Activated CD4-positive, alpha-beta memory T cell treated with anti-CD3 and anti-CD28 coated beads, Interleukin-2, amount 10 ng/mL, durations not matched to agents 7 days and 5 days (primary cell): ENCODE results near the gene SMIM43. TPM values are rescaled to one million over a fixed set of nuclear protein-coding genes. Genes with fewer than 3 reads are reported as not detected.
A peak's percentile ranks its signal among the peaks of the same experiment; 100 is the strongest.

Source experiments
- CTCF ChIA-PET: fragments of 350-600 bp; sonication (Branson Sonifier 250); formaldehyde crosslinking; loops from one replicate; lab custom pipeline; 2021; ENCODE audit warnings: antibody characterized with exemption, inconsistent platforms; lab: Charles Lee
- POLR2A ChIA-PET: fragments of 350-600 bp; sonication (Branson Sonifier 250); formaldehyde crosslinking; loops from one replicate; lab custom pipeline; 2021; ENCODE audit warnings: antibody characterized with exemption; lab: Charles Lee
- DNase-seq: peaks from one replicate; pipeline ENCODE4 v3.0.0-alpha.2; 2020
- H3K27ac Mint-ChIP-seq: one replicate; pipeline ENCODE4 v1.8.0; 2021; ENCODE audit warnings: mild to moderate bottlenecking, mixed read lengths
- H3K27me3 Mint-ChIP-seq: one replicate; pipeline ENCODE4 v1.8.0; 2021; ENCODE audit warnings: mixed read lengths
- H3K36me3 Mint-ChIP-seq: one replicate; pipeline ENCODE4 v1.8.0; 2021; ENCODE audit warnings: low read depth, mixed read lengths
- H3K4me1 Mint-ChIP-seq: one replicate; pipeline ENCODE4 v1.8.0; 2021; ENCODE audit warnings: mixed read lengths
- H3K4me3 Mint-ChIP-seq: one replicate; pipeline ENCODE4 v1.8.0; 2021; ENCODE audit warnings: mild to moderate bottlenecking, mixed read lengths
- H3K9me3 Mint-ChIP-seq: one replicate; pipeline ENCODE4 v1.8.0; 2021; ENCODE audit warnings: mixed read lengths
- total RNA-seq, 2 experiments: library from RNA; stranded (reverse); gene quantifications; one replicate each; pipeline ENCODE4 v1.2.3, GENCODE V29; 2021

Gene SMIM43
- total RNA-seq: not detected

DNA sequence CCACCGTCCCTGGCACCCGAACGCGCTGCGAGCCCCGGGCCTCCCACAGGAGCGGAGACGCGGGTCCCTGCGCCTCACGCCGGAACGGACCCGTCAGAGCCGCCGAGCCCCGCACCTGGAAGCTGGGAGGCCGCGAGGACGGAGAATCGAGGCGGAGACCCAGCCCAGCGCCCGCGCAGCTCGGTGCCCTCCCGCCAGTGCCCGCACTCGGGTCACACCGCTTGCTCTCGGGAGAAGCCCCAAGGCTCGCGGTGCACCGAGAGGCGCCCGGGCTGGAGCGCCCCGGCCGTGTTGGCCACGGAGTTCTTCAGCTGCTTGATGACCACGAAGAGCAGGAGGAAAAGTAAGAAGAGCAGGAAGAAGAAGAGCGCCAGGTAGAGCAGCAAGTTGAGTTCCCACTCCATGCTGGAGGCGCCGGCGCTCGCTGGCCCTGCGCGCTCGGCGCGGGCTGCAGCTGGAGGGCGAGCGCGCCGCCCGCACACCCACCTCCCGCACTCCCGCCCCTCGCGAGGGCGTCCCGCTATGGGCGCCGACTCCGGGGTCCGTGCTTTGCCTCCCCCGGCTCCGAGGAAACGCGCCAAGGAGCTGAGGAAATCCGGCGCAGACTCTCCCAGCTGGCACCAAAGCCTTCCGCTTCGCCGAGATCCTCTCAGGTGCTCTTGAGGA lies at the start of gene SMIM43:
Gene SMIM43, minus strand, starts transcription at position 463 of the 666 bp plus-strand sequence. Its CDS starts 59 bp downstream, at position 404.
- Mint-ChIP-seq H3K9me3 (no peaks in the 10 kb centered on the region), H3K4me3 (peak within 1 kb of the TSS; percentile 53), H3K36me3 (no peaks in the 10 kb centered on the region), H3K4me1 (peaks cover 8% of the 10 kb centered on the region), H3K27ac (no peak within 1 kb of the TSS), H3K27me3 (peaks cover 72% of the 10 kb centered on the region)
- DNase-seq: no peak
- CTCF ChIA-PET: no interaction called here
- POLR2A ChIA-PET: interaction anchor here (1.1 kb wide), 1 partner anchor 14 kb away, joined by 3 read pairs; no protein-coding TSS in a partner anchor

DNA sequence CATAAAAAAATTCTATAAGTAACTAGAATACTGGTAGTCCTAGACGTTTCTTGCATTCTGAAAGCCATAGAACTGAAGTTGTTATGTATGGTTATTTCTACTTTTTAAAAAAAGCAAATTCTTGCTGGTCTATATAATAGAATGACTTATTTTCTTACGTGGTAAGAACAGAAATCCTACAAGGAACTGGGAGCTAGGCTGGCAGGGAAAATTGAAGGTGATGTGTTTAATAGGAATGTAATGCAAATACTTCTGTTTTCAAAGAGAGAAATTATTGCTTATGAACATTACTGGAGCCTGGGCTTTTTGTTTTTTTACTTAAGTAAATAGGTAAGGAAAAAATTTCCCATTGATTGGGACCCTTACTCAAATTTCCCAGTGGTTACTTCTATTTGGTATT lies 49.8 kb upstream of the SMIM43 start:
- Mint-ChIP-seq H3K27ac (no peak overlapping the region), H3K27me3 (no peaks in the 10 kb centered on the region), H3K36me3 (peaks cover 73% of the 10 kb centered on the region), H3K4me3 (no peak overlapping the region), H3K4me1 (peaks cover 59% of the 10 kb centered on the region), H3K9me3 (no peaks in the 10 kb centered on the region)
- POLR2A ChIA-PET: interaction anchor here (1.1 to 17.3 kb wide), 3 partner anchors 10 to 13 kb away, joined by 3 to 142 read pairs (median 4); partner anchors contain the start of gene EXOSC9
- no peak for DNase-seq
- CTCF ChIA-PET: no interaction called here

- H3K36me3 Mint-ChIP-seq: peaks cover 63% of the 10 kb centered on the region
Observed at GRCh38 chr4:121811122-121811521, 46.2 kb upstream of the SMIM43 start.

GRCh38 chr4:121806411-121806810 lies 41.4 kb upstream of the SMIM43 start:
- peaks cover 62% of the 10 kb centered on the region for H3K36me3 Mint-ChIP-seq
- H3K4me1 Mint-ChIP-seq: peaks cover 46% of the 10 kb centered on the region
- DNase-seq: no peak
- no peak overlapping the region for H3K4me3 Mint-ChIP-seq
- no peaks in the 10 kb centered on the region for H3K27me3 Mint-ChIP-seq
- no peaks in the 10 kb centered on the region for H3K9me3 Mint-ChIP-seq
- ChIA-PET POLR2A (interaction anchor here (0.6 to 0.8 kb wide), 2 partner anchors 12 to 981 kb away, joined by 3 read pairs; no protein-coding TSS in a partner anchor), CTCF (interaction anchor here (0.7 to 1.1 kb wide), 2 partner anchors 13 to 16 kb away, joined by 3 read pairs; no protein-coding TSS in a partner anchor)
- H3K27ac Mint-ChIP-seq: no peak overlapping the region

More at GRCh38 chr4:121811122-121811521, 46.2 kb upstream of the SMIM43 start:
- peaks cover 39% of the 10 kb centered on the region for H3K4me1 Mint-ChIP-seq
- ChIA-PET CTCF (no interaction called here), POLR2A (interaction anchor here (1.6 to 17.3 kb wide), 4 partner anchors 8 to 58 kb away, joined by 4 to 142 read pairs (median 20); partner anchors contain the start of genes BBS7, CCNA2 and EXOSC9)
- H3K9me3 Mint-ChIP-seq: no peaks in the 10 kb centered on the region
- H3K27me3 Mint-ChIP-seq: no peaks in the 10 kb centered on the region
- peak overlapping the region; percentile 66 for H3K27ac Mint-ChIP-seq
- no peak overlapping the region for H3K4me3 Mint-ChIP-seq
- DNase-seq: no peak

DNA sequence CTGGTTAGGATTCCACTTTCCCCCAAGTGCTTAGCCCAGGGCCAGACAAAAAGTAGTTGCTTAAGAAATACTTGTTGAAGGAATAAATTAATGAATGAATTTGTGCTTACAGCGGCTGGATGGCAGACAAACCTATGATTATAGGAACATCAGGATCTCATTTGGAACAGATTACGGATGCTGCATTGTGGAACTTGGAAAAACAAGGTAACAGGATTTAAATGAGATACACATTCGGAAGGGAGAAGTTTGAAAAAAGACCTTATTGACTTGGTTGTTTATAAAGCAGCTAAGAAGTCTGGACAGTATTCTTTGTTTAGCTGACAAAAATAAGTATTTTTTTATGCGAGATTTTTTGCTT lies 36.7 kb upstream of the SMIM43 start:
- ChIA-PET CTCF (interaction anchor here (1.0 kb wide), 1 partner anchor 22 kb away, joined by 3 read pairs; no protein-coding TSS in a partner anchor), POLR2A (interaction anchor here (1.4 to 7.1 kb wide), 4 partner anchors 12 to 105 kb away, joined by 5 to 142 read pairs (median 15); partner anchors contain the start of genes ANXA5, BBS7 and CCNA2)
- H3K4me3 Mint-ChIP-seq: peak overlapping the region; percentile 84
- peaks cover 51% of the 10 kb centered on the region for H3K4me1 Mint-ChIP-seq
- H3K27ac Mint-ChIP-seq: peak overlapping the region; percentile 95
- no peaks in the 10 kb centered on the region for H3K27me3 Mint-ChIP-seq
- no peak for DNase-seq
- peaks cover 39% of the 10 kb centered on the region for H3K36me3 Mint-ChIP-seq
- H3K9me3 Mint-ChIP-seq: no peaks in the 10 kb centered on the region

DNA sequence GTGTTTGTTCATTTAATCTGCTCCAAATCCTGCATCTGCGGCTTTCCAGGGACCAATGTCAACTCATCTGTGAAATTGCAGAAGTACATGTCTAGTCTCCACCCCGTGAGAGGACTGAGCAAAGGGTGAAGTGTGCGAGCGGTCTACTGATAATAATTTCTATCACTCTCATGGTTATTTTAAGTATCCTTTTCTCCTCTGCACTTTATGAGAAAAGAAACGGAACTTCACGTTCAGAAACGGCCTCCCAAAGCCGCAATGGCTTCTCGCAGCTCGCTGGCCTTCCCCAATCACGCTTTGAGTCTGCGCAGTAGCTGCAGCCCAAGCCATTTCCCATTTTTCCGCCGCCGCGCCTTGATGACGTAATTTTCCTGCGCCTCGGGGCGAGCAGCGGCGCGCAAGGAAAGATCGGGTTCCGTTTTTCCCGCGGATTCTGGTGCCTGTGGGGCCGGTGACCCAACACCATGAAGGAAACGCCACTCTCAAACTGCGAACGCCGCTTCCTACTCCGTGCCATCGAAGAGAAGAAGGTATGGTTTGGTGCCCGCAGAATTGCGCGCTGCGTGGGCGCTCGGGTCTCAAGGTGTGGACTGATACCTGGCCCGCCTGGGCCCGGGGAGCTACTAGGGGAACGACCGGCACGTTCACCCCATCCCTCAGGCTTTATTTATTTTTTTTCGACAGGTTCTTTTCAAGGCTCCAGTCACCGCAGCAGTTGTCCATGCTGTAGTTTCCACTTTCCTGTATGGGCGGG lies 36.2 kb upstream of the SMIM43 start, which contains the start of gene EXOSC9:
Gene EXOSC9, plus strand, starts transcription at position 363 of the 754 bp plus-strand sequence. Its CDS starts 102 bp downstream, at position 465.
- ChIA-PET POLR2A (interaction anchor here (1.4 to 7.1 kb wide), 4 partner anchors 12 to 105 kb away, joined by 5 to 142 read pairs (median 15); partner anchors contain the start of genes ANXA5, BBS7 and CCNA2), CTCF (interaction anchor here (1.0 kb wide), 1 partner anchor 23 kb away, joined by 3 read pairs; no protein-coding TSS in a partner anchor)
- Mint-ChIP-seq H3K4me3 (peak within 1 kb of the TSS; percentile 84), H3K27me3 (no peaks in the 10 kb centered on the region), H3K27ac (peak within 1 kb of the TSS; percentile 95), H3K36me3 (peaks cover 33% of the 10 kb centered on the region), H3K9me3 (no peaks in the 10 kb centered on the region), H3K4me1 (peaks cover 50% of the 10 kb centered on the region)
- DNase-seq: peak; percentile 92

DNA sequence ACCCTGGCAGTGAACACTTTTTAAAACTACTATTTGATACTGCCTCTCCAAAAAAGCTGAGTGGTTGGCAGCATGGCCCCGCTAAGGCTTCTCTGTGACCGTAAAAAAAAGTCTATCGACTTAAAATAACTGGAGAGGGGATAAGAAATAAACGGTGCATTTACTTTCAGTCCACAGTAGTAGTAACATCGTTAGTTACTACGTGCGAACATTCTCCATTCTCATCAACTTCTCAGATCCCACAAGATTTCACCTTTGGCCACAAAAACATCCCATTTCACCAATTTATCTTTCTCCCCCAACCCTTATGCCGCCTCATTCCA lies 35.6 kb upstream of the SMIM43 start:
- Mint-ChIP-seq H3K36me3 (peaks cover 31% of the 10 kb centered on the region), H3K27ac (peak overlapping the region; percentile 95), H3K27me3 (no peaks in the 10 kb centered on the region), H3K9me3 (no peaks in the 10 kb centered on the region), H3K4me3 (peak overlapping the region; percentile 84), H3K4me1 (peaks cover 55% of the 10 kb centered on the region)
- POLR2A ChIA-PET: interaction anchor here (1.4 to 7.1 kb wide), 4 partner anchors 9 to 104 kb away, joined by 4 to 142 read pairs (median 15); partner anchors contain the start of genes ANXA5, BBS7 and CCNA2
- CTCF ChIA-PET: interaction anchor here (1.0 kb wide), 1 partner anchor 23 kb away, joined by 3 read pairs; no protein-coding TSS in a partner anchor
- DNase-seq: no peak

DNA sequence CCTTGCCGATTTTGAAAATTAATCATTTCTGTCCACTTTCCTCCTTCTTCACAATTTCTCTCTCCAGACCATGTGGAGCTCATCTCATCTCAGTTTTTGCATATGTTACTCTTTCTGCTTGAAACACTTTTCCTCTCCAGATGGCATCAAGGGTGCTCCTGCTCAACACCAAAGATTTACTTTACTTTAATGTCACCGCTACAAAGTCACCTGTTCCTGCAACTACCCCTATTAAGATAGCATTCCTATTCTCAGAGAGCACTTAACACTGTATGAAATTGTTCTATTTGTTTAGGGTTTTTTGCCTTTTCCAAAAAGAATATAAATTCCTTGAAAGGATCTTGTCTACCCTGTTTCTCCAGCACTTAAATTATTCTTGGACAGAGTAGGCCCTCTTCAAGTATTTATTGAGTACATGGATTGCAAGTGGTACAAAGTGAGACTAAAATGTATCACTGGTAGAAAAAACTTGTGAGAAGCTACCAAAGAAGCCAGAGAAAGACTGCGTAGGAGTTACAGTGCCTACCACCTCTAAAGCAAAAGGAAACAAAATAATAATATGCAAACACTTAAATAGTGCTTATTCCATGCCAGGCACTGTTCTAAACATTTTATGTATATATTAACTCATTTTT lies 35.0 kb upstream of the SMIM43 start:
- Mint-ChIP-seq H3K36me3 (peaks cover 25% of the 10 kb centered on the region), H3K9me3 (no peaks in the 10 kb centered on the region), H3K27me3 (no peaks in the 10 kb centered on the region), H3K4me3 (peak overlapping the region; percentile 84), H3K4me1 (peaks cover 55% of the 10 kb centered on the region), H3K27ac (peak overlapping the region; percentile 95)
- ChIA-PET POLR2A (interaction anchor here (1.4 to 7.1 kb wide), 4 partner anchors 8 to 353 kb away, joined by 4 to 142 read pairs (median 14); partner anchors contain the start of genes ANXA5, BLTP1 and CCNA2), CTCF (interaction anchor here (0.6 to 1.1 kb wide), 2 partner anchors 778 to 1001 kb away, joined by 3 read pairs; no protein-coding TSS in a partner anchor)
- DNase-seq: no peak

DNA sequence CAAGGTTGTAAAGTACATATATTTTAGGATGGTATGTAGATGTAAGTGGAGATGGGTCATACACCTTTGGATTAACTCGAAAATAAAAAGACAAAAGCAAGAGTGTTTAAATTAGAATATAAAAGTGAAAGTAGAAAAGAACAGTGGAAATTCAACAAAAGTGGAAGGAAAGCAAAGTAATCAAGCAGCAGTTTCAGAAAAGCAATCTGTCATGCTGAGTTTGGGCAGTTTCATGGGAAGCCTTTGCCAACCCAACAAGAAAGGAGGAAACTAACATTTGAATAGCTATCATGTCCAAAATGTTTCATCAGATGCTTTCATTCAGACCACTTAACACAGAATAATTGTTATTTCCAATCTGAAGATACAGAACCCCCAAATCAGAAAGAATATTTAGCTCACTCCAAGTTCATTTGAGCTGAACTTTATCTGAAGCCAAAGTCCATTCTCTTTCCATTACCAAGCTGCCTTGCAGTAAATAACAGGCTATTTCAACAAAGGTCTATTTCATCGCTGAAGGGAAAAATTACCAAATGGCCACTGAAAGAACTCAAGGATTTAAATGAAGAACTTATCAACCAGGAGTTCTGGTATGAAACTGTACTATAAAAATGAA lies 34.4 kb upstream of the SMIM43 start:
- ChIA-PET POLR2A (interaction anchor here (1.4 to 7.1 kb wide), 4 partner anchors 7 to 353 kb away, joined by 4 to 142 read pairs (median 14); partner anchors contain the start of genes ANXA5, BLTP1 and CCNA2), CTCF (interaction anchor here (0.6 to 1.1 kb wide), 2 partner anchors 779 to 1002 kb away, joined by 3 read pairs; no protein-coding TSS in a partner anchor)
- H3K27ac Mint-ChIP-seq: peak overlapping the region; percentile 95
- peaks cover 20% of the 10 kb centered on the region for H3K36me3 Mint-ChIP-seq
- H3K4me1 Mint-ChIP-seq: peaks cover 56% of the 10 kb centered on the region
- no peak for DNase-seq
- no peak overlapping the region for H3K4me3 Mint-ChIP-seq
- H3K9me3 Mint-ChIP-seq: no peaks in the 10 kb centered on the region
- H3K27me3 Mint-ChIP-seq: no peaks in the 10 kb centered on the region

DNA sequence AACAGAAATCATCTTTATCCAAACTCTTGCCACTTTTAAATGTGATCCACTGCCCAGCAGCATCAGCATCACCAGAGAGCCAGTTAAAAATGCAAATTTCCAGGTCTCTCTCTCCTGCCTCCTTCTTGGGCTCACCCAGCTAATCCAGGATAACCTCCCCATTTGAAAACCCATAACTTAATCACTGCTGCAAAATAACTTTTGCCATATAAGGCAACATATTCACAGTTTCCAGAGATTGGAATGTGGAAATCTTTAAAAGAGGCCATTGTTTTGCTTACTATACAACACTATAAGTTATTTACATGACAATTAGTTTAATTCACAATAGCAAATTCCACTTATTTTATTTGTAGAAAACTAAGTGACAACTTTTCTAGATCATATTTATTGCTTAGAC lies 31.3 kb upstream of the SMIM43 start:
- no peak overlapping the region for H3K4me3 Mint-ChIP-seq
- POLR2A ChIA-PET: interaction anchor here (1.3 to 1.7 kb wide), 3 partner anchors 9 to 100 kb away, joined by 3 to 4 read pairs (median 3); partner anchors contain the start of genes ANXA5 and CCNA2
- H3K9me3 Mint-ChIP-seq: no peaks in the 10 kb centered on the region
- H3K36me3 Mint-ChIP-seq: peaks cover 4% of the 10 kb centered on the region
- H3K27ac Mint-ChIP-seq: peak overlapping the region; percentile 74
- CTCF ChIA-PET: interaction anchor here (1.2 to 1.6 kb wide), 2 partner anchors 100 to 782 kb away, joined by 3 read pairs; no protein-coding TSS in a partner anchor
- no peak for DNase-seq
- peaks cover 38% of the 10 kb centered on the region for H3K4me1 Mint-ChIP-seq
- H3K27me3 Mint-ChIP-seq: peaks cover 2% of the 10 kb centered on the region

DNA sequence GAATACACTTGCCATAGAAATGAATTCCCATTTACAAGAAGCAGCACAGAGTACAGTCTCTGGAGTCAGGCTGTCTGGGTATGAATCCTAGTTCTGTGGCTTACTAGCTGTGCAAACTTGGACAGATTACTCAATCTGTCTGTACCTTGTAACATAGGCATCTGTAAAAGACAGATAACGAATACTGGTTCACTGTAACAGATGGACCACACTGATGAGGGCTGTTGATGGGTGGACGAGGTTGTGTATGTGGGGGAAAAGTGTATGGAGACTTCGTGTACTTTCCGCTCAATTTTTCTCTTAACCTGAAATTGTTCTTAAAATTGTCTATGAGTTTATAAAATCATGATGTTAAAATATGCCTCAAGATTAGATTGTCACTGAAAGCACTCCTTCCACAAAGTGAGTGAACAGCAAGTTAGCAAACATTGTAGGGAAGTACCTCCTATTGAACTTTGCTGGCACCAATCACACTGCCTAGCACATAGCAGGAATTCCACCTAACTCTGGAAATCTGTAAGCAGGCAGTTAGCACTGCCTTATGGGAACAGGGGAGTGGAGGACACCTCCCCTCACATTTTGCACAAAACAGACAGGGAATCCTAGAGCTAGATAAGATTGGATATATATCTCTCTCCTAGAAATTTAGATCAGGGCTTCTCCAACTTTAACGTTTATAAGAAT lies 29.7 kb upstream of the SMIM43 start:
- POLR2A ChIA-PET: no interaction called here
- H3K9me3 Mint-ChIP-seq: no peaks in the 10 kb centered on the region
- H3K27ac Mint-ChIP-seq: peak overlapping the region; percentile 8
- H3K36me3 Mint-ChIP-seq: no peaks in the 10 kb centered on the region
- CTCF ChIA-PET: no interaction called here
- peaks cover 24% of the 10 kb centered on the region for H3K4me1 Mint-ChIP-seq
- peaks cover 5% of the 10 kb centered on the region for H3K27me3 Mint-ChIP-seq
- no peak for DNase-seq
- H3K4me3 Mint-ChIP-seq: no peak overlapping the region
